Right ventricle myocardium superior (tissue), 1 donor: Measurements from ENCODE around the gene NKAP. TPM values are rescaled to one million over a fixed set of nuclear protein-coding genes. Genes with fewer than 3 reads are reported as not detected.
A peak's percentile ranks its signal among the peaks of the same experiment; 100 is the strongest.
"Not testable (repeated sequence)": the region's sequence is repeated elsewhere in the genome, so short reads cannot be mapped to it uniquely, and the experiment has no call there.

Experiments used
- ATAC-seq: fragments of 200-7000 bp; cut with Tn5 transposase; one replicate; pipeline ENCODE4 v1.9.1; 2020; ENCODE audit warnings: mild to moderate bottlenecking; ENCODE audit not compliant: poor library complexity
- DNase-seq: peaks from one replicate; pipeline ENCODE4 v3.0.0-alpha.2; 2020
- intact Hi-C: fragments of 100-400 bp; cut with DNase I; formaldehyde crosslinking; loops from one replicate; pipeline ENCODE4 v1.11.2; 2022
- total RNA-seq: library from RNA; stranded (reverse); fragmentation: NEBNext Ultra II Directional; extraction: Animal tissue kit (Norgen Biotek cat#: 25700); gene quantifications from one replicate; pipeline ENCODE4 v1.2.1, GENCODE V29; 2021
- donor health status: DM: no; HTN: yes; CAD: no; lungs with severe emphysema.

Gene NKAP
- total RNA-seq, 1 donor from 2014 or later: 3.6 TPM

DNA sequence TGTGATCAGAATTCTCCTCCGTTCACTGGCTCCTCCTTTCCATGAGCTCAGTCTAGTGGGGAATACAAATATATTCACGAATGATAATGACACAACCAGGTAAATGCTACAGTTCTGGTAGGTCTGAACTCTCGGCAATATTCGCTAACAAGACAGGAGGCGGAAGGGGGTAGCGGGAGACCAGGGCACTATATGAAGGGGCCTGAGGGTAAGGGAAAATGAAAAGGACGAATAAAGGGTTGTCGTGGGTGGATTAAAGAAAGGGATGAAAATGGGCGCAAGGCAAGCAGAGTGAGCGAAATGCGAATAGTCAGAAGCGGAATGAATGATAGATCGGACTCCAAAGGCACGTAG, 743 bp downstream of the NKAP start:
- intact Hi-C loops: no loop called here
- DNase-seq (no peak), ATAC-seq (peak; percentile 17)

DNA sequence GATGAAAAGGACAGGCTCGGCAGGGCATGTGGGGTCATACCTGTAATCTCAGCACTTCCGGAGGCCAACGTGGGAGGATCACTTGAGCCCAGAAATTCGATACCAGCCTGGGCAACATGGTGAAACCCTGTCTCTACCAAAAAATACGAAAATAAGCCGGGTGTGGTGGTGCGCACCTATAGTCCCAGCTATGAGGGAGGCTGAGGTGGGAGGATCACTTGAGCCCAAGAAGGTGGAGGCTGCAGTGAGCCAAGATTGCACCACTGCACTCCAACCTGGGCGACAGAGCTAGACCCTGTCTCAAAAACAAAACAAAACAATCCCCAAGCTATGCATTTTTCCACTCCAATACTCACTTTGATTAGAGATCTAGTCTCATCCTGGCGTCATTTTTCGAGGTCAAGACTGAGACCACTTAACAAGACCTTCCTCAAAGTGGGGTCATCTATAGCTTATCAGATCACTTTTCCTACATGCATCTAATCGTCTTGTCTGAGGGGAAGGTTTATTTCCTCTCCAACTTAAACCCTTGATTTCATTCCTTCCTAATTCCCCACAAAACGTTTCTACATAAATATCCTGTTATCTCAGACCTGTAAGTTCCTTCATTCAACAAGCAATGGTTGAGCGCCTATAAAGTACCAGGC, 1.3 kb downstream of the NKAP start:
- intact Hi-C loops: no loop called here
- ATAC-seq (no peak), DNase-seq (no peak)

DNA sequence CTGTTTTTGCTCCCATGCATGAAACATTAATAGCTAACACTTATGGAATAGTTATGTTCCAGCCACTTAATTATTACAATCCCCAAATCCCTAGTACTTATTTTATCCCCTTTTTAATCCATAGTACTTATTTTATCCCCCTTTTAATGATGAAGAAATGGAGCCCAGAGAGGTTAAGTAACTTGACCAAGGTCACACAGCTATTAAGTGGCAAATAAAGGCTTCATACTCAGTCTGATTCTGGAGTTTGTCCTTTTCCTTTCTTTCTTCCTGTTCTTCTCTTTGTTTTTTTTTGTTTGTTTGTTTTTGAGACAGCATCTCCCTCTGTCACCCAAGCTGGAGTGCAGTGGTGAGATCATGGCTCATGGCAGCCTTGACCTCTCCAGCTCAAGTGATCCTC, 2.2 kb downstream of the NKAP start:
- ATAC-seq (no peak), DNase-seq (no peak)
- intact Hi-C loops: no loop called here

DNA sequence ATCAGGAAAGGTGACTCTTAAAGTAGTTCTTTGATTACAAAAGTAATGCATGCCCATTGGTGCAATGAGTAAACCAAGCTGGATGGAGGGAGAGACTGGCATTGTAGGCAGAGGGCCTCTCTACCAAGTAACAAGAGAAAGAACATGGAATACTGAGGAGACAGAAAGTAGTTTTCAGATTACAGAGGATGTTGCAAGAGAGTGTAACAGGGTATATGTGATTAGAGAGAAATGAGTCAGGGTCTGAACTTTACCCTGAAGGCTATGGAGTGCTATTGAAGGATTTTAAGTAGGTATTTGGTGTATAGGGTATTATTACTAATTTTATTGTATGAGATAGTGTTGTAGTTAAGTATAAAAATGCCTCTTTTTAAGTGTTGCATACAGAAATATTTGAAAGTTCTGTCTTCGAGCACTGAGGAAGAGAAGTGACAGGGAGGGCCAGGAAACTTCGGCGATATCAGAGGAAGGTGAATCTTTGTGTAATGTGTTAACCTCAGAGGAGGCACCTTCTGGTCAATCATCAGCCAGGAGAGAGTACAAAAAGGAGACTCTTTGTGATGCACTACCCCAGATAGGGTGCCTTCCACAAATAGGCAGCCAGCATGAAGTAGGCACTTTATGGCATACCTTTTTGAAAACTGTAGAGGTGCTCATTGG, 8.2 kb downstream of the NKAP start:
- intact Hi-C loops: no loop called here

DNA sequence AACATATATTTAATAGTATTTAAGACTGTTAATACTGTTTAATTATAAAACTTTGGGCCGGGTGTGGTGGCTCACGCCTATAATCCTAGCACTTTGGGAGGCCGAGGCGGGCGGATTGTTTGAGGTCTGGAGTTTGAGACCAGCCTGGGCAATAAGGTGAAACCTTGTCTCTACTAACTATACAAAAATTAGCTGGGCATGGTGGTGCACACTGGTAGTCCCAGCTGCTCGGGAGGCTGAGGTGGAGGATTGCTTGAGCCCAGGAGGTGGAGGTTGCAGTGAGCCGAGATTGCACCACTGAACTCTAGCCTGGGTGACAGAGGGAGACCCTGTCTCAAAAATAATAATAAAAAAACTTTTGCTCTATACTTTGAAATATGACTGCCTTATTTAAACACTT, 21.2 kb downstream of the NKAP start:
- DNase-seq, intact Hi-C loops, ATAC-seq: not testable (repeated sequence)

More for the DNA sequence above, 8.2 kb downstream of the NKAP start:
- no peak for ATAC-seq
- DNase-seq: no peak

DNA sequence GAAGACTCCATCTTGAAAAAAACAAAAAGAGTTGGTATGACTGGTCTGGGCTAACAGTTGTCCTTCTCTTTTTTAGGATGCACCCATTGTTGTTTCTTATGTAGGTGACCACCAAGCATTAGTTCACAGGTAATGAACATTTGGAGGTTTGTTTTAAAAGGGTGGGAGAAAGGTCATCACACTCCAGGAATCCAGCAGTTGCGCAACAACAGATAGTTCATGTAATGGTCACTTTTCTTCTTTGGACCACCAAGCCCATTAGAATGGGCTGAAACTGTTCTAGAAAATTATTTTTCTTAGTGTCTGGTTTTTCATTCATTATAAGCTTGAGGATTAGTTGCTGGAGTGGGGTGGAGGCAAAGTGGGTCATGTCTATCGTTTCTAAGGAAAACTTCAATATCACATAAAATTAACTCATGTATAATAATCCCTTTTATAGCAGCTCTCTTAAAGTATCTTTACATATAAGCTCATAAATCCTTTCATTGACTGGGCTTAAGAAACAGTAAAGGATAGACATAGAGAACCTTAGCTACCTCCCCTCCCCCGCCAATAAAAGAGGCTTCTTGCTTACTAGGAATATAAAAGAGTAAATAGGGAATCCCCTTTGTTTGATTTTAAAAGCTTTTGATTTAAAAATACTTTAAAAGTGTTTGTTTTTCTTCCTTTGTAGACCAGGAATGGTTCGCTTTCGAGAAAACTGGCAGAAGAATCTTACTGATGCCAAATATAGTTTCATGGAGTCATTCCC, 23.5 kb downstream of the NKAP start:
- DNase-seq (no peak), ATAC-seq (no peak)
- intact Hi-C loops: no loop called here

DNA sequence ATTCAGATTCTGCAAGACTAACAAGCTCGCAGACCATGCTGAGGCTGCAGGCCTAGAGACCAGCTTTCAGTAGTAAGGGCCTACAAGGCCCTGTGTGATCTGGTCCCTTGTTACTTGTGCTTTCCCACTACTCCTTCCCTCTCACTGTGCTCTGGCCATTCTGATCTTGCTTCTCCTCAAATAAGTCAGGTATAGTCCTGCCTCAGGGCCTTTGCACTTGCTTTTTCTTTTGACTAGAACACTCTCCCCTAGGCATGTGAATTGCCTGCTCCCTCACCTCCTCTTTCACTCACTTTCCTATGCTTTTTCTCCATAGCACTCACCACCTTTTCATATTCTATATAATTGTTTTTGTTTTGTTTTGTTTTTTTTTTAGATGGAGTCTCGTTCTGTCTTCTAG, 25.7 kb downstream of the NKAP start:
- ATAC-seq: no peak
- intact Hi-C loops: no loop called here
- no peak for DNase-seq

DNA sequence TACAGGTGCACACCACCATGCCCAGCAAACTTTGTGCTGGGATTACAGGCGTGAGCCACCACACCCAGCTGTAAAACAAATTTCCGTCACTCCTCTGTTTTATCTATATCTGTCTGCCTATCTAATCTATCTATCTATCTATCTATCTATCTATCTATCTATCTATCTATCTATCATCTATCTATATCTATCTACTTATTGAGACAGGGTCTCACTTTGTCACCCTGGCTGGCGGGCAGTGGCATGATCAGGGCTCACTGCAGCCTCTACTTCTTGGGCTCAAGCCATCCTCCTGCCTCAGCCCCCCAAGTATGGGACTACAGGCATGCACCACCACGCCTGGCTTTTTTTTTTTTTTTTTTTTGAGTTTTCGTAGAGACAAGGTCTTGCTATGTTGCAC, 27.2 kb downstream of the NKAP start:
- DNase-seq (no peak), ATAC-seq (no peak)
- intact Hi-C loops: no loop called here

DNA sequence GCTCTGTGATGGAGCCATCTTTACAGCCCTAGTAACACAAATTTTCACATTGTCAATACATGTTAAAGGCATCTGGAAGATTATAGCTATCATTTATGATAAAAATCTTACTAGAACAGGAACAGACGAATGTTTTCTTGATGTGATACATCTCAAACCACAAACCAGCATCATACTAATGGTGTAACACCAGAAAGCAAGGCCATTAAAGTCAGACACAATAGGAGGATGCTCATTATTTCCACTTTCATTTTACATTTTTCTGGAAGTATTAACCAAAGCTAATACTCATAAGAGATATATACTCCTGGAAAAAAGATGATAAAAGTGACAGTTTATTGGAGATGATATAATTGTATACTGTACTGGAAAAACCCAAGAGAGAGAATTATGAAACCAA, 42.6 kb downstream of the NKAP start:
- DNase-seq (no peak), ATAC-seq (no peak)
- intact Hi-C loops: no loop called here

DNA sequence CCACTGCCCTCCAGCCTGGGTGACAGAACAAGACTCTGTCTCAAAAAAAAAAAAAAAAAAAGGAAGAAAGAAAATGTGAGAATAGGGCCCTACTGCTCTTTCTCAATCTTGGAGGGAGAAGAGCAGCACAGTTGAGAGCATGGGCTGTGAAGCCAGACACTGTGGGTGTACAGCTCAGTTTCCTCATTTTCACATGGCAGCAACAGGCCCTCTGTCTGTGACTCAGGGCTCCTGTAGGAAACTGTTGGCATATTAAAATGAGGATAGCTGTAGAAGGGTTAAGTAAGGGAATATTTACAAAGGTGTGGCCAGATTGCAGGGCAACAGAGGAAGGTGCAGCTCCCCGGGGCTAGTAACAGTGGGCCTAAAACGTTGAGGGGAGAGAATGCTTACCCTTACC, 44.4 kb downstream of the NKAP start:
- ATAC-seq: no peak

DNA sequence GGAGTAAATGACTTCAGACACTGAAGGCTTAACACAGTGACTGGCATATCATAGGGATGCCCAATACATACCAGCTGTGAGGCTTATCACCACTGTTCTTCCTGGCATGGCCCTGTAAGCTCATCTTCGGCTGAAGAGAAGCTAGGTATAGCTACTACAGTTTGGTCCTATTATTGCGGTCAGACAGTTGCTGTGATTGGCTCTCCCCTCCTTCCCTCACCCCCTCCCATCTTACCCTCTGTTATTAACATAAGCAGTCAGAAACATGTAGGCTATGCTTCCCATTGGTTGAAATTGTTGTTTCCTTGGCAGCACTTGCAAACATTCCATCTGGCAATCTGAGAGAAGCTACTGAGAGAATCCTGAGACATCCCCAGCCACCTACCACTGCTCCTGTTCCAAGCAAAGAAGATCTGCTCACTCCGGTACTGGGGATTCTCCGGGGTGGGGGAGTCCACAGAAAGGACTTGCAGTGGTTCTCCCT, 47.7 kb downstream of the NKAP start, which contains the start of gene AKAP14:
Gene AKAP14, plus strand, starts transcription at position 51 of the 484 bp plus-strand sequence. CDS start 7,331 bp downstream, outside the sequence.
- ATAC-seq (no peak), DNase-seq (no peak)
- intact Hi-C loops: no loop called here

More for the DNA sequence above, 44.4 kb downstream of the NKAP start:
- no peak for DNase-seq
- intact Hi-C loops: no loop called here

DNA sequence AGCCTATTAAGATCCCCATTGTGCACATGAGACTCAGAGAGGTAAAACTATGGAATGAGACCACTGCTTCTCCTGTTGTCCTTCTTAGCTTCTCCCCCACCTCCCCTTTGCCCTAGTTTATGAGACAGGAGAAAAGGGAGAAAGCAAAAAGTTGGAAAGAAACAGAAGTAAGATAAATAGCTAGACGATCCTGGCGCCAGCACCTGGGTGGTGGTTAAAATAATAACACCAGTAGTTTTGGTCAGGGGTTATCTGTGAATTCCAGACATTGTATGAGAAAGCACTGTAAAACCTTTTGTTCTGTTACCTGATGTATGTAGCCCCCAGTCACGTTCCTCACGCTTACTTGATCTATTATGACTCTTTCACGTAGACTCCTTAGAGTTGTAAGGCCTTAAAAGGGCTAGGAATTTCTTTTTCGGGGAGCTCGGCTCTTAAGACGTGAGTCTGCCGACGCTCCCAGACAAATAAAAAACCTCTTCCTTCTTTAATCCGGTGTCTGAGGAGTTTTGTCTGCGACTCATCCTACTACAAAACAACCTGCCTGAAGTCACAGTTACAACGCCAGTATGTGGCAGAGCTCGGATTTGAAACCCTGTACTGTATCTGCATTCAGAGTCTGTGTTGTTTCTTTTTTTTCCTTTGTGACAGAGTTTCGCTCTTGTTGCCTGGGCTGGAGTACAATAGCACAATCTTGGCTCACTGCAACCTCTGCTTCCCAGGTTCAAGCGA, 51.4 kb downstream of the NKAP start:
- intact Hi-C loops, DNase-seq, ATAC-seq: not testable (repeated sequence)

DNA sequence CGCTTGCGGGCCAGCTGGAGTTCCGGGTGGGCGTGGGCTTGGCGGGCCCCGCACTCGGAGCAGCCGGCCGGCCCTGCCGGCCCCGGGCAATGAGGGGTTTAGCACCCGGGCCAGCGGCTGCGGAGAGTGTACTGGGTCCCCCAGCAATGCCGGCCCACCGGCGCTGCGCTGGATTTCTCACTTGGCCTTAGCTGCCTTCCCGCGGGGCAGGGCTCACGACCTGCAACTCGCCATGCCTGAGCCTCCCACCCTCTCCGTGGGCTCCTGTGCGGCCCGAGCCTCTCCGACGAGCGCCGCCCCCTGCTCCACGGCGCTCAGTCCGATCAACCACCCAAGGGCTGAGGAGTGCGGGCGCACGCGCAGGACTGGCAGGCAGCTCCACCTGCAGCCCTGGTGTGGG, 52.9 kb downstream of the NKAP start:
- ATAC-seq, intact Hi-C loops, DNase-seq: not testable (repeated sequence)

DNA sequence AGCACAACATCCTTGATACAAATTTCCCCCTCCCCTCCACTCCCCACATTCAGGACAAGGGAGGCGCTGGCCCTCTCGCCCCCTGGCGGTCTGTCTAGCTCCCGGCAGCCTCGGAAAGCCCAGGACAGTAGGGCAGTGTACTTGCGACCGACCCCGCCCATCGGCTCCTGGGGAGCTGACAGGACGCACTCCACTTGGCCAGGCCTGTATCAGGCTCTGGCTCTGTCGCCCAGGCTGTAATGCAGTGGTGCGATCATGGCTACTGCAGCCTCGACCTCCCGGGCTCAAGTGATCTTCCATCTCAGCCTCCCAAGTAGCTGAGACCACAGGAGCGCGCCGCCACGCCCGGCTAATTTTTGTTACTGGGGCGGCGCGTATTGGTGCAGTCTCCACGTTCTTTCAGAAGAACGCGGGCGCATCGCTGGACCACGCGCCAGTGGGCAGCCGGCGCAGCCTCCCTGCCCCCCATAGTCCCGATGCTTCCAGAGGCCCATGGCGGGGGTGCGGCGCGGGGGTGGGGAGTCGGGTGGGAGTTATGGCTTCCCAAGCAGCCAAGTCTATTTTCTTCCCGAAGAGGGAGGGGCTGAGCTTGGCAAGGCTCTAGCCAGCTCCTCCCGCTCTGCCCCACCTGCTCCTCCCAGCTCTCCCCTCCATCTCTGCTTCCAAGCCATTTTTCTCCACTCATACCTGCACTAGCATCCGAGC, 55.7 kb downstream of the NKAP start:
- ATAC-seq (peak; percentile 78), DNase-seq (peak; percentile 76)
- intact Hi-C loops: no loop called here

DNA sequence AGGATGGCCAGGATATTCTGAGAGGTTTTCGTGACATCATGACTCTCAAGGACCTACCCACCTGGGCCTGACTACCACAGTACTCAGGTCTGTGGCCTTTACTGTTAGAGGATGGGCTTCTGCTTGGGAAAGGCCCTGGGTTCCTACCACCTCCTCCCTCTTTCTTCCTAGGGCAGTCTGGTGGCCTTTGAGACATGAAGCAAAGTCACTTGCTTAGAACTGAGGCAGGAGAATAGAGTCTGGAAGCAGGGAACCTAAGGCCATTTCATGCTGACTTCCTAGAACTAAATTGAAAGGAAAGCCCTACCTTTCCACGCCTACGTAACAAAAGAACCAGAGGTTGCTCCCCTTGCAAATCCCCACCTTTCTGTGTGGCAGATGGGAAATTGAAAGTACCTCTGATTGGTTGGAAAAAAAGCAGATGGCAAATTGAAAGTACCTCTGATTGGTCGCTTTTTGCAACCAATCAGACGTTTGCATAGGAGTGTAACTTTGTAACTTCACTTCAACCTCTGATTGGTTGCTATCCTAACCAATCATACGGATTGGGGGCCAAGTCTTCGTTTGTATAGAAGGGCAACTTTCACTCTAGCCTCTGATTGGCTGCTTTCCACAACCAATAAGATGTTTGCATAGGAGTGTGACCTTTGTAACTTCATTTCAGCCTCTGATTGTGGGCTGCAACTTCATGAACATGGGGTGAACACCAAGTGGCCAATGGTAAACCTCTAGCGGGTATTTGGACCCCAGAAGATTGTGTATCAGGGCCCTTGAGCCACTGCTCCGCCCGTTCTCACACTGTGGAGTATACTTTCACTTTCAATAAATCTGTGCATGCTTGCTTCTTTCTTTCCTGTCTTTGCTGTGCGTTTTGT, 57.8 kb downstream of the NKAP start:
- DNase-seq: no peak
- ATAC-seq: no peak
- intact Hi-C loops: no loop called here

DNA sequence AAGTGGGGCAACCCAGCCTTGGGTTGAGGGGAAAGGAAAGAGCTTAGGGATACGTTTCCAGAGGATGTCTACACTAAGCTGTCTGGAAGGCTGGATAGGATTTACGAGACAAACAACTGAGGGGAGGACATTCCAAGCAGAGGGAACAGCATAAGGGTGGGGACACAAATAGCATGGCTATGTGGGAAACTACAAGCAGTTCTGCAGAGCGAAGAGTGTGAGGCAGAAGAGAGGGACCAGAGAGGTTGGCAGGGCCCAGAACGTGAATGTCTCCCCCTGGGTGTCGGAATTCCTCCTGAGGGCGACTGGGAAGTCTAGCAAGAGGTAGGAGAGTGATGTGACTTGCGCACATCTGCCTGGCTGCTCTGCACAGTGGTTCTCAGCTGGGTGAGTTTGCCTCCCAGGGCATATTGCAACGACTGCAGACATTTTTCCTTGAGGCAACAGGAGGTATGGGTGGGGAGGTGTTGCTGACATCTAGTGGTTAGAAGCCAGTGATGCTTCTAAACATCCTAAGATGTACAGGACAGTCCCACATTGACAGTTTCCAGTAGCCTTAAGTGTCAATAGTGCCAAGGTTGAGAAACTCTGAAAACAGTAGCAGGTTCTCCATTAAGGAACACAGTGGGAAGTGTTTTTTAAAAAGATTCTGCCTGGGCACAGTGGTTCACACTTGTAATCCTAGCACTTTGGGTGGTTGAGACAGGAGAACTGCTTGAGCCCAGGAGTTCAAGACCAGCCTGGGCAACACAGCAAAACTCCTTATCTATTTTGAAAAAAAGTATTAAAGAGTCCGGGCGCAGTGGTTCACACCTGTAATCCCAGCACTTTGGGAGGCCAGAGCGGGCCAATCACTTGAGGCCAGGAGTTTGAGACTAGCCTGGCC, 62.8 kb downstream of the NKAP start:
- DNase-seq (no peak), ATAC-seq (peak; percentile 81)
- intact Hi-C loops: no loop called here

DNA sequence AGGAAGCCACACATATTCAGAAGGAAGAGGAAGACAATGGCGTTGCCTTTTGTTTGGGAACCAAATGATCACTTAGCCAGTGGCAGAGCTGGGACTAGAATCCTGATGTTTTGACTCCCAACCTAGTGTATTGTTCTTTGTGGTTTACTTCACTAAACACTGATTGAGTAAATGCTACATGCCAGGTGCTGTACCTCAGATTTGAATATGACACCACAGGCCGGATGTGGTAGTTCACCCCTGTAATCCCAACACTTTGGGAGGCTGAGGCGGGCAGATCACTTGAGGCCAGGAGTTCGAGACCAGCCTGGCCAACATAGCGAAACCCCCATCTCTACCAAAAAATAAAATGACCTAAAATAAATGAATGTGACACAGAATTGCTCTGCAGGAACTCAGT, 63.5 kb downstream of the NKAP start:
- intact Hi-C loops: no loop called here
- DNase-seq: no peak
- ATAC-seq: no peak
